Left ventricle myocardium inferior (tissue), 1 donor: Measurements from ENCODE around the gene TPSD1. TPM values are rescaled to one million over a fixed set of nuclear protein-coding genes. Genes with fewer than 3 reads are reported as not detected.
"Not testable (repeated sequence)": the region's sequence is repeated elsewhere in the genome, so short reads cannot be mapped to it uniquely, and the experiment has no call there.

Experiments used
- DNase-seq: peaks from one replicate; pipeline ENCODE4 v3.0.0-alpha.2; 2020
- H3K27ac ChIP-seq: fragments of 200-600 bp; replicated peaks from 2 replicates; pipeline ENCODE4 v1.8.0; 2021
- H3K27me3 ChIP-seq: fragments of 200-600 bp; 2 replicates; pipeline ENCODE4 v1.8.0; 2021; ENCODE audit warnings: low read depth
- H3K36me3 ChIP-seq: fragments of 200-600 bp; 2 replicates; pipeline ENCODE4 v1.8.0; 2021
- H3K4me1 ChIP-seq: fragments of 200-600 bp; 2 replicates; pipeline ENCODE4 v1.8.0; 2021
- H3K4me3 ChIP-seq: fragments of 200-600 bp; 2 replicates; pipeline ENCODE4 v1.8.0; 2021; ENCODE audit warnings: mild to moderate bottlenecking, moderate library complexity
- H3K9me3 ChIP-seq: fragments of 200-600 bp; replicated peaks from 2 replicates; pipeline ENCODE4 v1.8.0; 2021
- intact Hi-C: fragments of 100-400 bp; cut with micrococcal nuclease; formaldehyde crosslinking; loops from one replicate; pipeline ENCODE4 v1.11.0; 2022
- total RNA-seq: library from RNA; stranded (reverse); fragmentation: NEBNext Ultra II Directional; extraction: Animal tissue kit (Norgen Biotek cat#: 25700); gene quantifications from one replicate; pipeline ENCODE4 v1.2.1, GENCODE V29; 2021
- TF ChIP-seq, protein P1 (sequence below): fragments of 200-600 bp; IDR thresholded peaks from 2 replicates; pipeline ENCODE4 v1.8.0; 2021; ENCODE audit warnings: antibody characterized with exemption, mild to moderate bottlenecking, borderline replicate concordance
- donor health status: DM: no; HTN: yes; CAD: no; lungs with severe emphysema.

The TPSD1 gene
- total RNA-seq, 1 donor from 2014 or later: not detected

DNA sequence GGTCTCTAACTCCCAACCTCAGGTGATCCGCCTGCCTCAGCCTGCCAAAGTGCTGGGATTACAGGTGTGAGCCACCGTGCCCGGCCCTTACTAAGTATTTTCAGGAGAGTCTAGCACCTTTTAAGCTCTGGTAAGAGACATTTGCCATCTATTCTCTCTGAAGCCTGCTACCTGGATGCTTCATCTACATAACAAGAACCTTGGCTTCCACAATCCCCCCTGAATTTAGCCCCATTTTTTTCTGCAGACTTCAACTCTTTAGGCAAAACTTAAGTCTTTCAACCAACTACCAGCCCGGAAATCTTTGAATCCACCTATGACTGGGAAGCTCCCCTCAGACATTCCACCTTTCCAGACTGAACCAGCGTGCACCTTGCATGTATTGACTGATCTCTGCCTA lies 39.6 kb downstream of the TPSD1 start:
- H3K27me3 ChIP-seq: peaks cover 91% of the 10 kb centered on the region
- H3K27ac ChIP-seq: no peak overlapping the region
- DNase-seq: no peak
- intact Hi-C loops: no loop called here
- H3K9me3 ChIP-seq: no peaks in the 10 kb centered on the region
- H3K36me3 ChIP-seq: no peaks in the 10 kb centered on the region
- peaks cover 11% of the 10 kb centered on the region for H3K4me1 ChIP-seq
- no peak overlapping the region for H3K4me3 ChIP-seq
- TF ChIP-seq, protein P1, sequence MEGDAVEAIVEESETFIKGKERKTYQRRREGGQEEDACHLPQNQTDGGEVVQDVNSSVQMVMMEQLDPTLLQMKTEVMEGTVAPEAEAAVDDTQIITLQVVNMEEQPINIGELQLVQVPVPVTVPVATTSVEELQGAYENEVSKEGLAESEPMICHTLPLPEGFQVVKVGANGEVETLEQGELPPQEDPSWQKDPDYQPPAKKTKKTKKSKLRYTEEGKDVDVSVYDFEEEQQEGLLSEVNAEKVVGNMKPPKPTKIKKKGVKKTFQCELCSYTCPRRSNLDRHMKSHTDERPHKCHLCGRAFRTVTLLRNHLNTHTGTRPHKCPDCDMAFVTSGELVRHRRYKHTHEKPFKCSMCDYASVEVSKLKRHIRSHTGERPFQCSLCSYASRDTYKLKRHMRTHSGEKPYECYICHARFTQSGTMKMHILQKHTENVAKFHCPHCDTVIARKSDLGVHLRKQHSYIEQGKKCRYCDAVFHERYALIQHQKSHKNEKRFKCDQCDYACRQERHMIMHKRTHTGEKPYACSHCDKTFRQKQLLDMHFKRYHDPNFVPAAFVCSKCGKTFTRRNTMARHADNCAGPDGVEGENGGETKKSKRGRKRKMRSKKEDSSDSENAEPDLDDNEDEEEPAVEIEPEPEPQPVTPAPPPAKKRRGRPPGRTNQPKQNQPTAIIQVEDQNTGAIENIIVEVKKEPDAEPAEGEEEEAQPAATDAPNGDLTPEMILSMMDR: no peak

DNA sequence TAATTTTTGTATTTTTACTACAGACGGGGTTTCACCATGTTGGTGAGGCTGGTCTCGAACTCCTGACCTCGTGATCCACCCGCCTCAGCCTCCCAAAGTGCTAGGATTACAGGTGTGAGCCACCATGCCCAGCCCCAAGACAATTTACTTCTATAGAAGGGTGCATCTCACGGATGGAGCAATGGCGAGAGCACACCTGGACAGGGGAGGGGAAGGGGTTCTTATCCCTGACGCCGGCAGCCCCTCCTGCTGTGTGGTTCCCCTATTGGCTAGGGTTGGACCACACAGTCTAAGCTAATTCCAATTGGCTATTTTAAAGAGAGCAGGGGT lies 40.8 kb downstream of the TPSD1 start:
- not testable (repeated sequence) for DNase-seq

DNA sequence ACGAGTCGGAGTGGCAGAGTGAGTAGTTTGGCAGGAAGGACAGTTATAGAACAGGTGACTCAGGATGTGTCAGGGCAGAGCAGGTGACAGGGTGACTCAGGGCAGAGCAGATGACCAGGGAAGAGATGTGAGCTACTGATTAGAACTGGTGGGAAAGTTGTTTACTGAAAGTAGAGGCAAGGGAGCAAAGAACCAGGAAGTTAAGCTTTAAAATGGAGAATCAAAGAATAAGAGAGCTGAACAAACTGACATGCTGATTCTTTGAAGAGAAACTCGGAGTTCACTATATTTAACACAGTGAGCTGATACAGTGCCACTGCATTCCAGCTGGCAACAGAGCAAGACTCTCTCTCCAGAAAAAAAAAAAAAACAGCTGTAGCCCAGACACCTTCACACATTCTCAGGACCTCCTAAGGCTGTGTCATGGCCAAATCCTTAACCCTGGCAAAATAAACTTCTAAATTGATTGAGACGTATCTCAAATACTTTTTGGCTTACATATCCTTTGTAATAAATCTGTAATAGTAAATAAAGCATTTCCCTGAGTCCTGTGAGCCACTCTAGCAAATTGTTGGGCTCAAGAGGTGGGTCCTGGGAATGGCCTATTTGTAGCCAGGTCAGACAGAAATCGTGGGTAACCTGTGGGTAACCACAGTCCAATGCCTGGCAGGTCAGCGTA lies 41.3 kb downstream of the TPSD1 start:
- Histone ChIP-seq H3K27me3 (peaks cover 90% of the 10 kb centered on the region), H3K36me3 (no peaks in the 10 kb centered on the region), H3K4me3 (peak overlapping the region; percentile 1), H3K9me3 (no peaks in the 10 kb centered on the region), H3K27ac (peak overlapping the region; percentile 77), H3K4me1 (peaks cover 19% of the 10 kb centered on the region)
- DNase-seq: no peak
- TF ChIP-seq, protein P1: no peak
- intact Hi-C loops: no loop called here

More for the DNA sequence above, 40.8 kb downstream of the TPSD1 start:
- peaks cover 91% of the 10 kb centered on the region for H3K27me3 ChIP-seq
- H3K4me3 ChIP-seq: peak overlapping the region; percentile 1
- H3K4me1 ChIP-seq: peaks cover 19% of the 10 kb centered on the region
- intact Hi-C loops, H3K36me3 ChIP-seq, H3K9me3 ChIP-seq: not testable (repeated sequence)
- H3K27ac ChIP-seq: peak overlapping the region; percentile 77

DNA sequence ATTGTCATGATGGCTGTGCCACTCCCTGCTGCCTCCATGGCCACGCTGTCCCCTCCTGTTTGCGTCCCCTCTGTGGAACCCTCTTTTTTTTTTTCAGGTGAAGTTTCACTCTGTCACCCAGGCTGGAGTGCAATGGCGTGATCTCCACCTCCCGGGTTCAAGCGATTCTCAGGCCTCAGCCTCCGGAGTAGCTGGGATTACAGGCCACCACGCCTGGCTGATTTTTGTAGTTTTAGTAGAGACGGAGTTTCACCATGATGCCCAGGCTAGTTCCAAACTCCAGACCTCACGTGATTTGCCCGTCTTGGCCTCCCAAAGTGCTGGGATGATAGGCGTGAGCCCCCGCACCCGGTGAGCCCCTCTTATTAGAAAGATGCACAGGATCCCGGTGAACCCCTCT lies 42.5 kb downstream of the TPSD1 start:
- no peak overlapping the region for H3K4me3 ChIP-seq
- intact Hi-C loops: no loop called here
- no peaks in the 10 kb centered on the region for H3K9me3 ChIP-seq
- no peak overlapping the region for H3K27ac ChIP-seq
- no peaks in the 10 kb centered on the region for H3K36me3 ChIP-seq
- peaks cover 86% of the 10 kb centered on the region for H3K27me3 ChIP-seq
- TF ChIP-seq, protein P1: no peak
- peaks cover 19% of the 10 kb centered on the region for H3K4me1 ChIP-seq
- no peak for DNase-seq

DNA sequence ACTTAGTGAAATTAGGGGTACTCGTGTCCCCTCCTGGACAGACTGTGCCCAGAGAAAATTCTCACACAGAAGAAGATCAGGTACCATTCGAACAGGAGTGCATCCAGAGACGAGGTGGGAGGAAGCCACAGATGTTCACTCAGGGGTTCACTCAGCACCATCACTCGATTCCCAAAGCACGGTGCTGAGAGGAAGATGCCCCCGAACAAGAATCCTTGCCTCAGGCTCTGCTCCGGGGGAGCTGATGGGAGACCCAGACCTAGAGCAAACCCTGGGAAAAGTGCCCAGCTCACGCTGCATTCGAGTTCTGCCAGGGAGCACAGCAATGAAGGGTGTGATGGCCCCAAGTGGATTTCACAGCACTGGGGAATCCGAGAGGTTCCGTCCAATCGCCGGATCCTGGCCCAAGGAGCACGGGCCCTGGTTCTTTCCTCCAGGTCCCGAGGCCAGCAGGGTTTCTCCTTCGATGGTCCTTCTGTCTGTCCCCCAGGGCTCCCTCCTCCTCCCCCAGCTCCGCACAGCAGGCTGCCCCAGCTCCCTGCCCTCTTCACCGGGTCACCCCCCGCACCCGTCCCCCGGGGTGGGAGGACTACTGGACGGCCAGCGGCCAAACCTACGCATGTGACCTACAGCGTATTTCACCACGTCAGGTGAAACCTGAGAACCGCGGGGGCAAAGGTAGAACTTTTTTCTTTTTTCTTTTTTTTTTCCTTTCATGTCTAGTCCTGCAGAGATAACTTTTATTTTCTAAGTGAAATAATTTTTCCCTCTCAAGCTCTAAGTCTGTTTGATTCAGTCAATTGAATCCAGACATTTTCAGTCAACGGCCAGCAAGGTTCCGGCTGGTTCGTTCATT lies 43.4 kb downstream of the TPSD1 start:
- intact Hi-C loops: no loop called here
- H3K9me3 ChIP-seq: no peaks in the 10 kb centered on the region
- TF ChIP-seq, protein P1: no peak

DNA sequence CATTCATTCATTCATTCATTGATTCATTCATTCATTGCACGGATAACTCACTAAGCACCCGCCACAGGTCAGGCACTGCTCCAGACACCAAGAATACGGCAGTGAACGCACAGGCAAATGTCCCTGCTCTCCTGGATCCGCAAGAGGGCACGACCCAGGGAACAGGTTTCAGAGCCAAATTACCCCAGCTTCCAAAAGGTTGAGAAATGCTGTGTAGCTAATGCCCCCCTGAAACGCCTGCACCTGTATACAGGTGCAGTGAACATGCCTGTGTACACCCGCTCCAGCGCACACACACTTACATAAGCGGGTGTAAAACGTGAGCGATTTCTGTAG lies 44.0 kb downstream of the TPSD1 start:
- Histone ChIP-seq H3K27me3 (peaks cover 71% of the 10 kb centered on the region), H3K4me1 (peaks cover 19% of the 10 kb centered on the region), H3K9me3 (no peaks in the 10 kb centered on the region), H3K27ac (no peak overlapping the region), H3K4me3 (no peak overlapping the region), H3K36me3 (no peaks in the 10 kb centered on the region)
- intact Hi-C loops: no loop called here
- DNase-seq: no peak
- TF ChIP-seq, protein P1: no peak

More for the DNA sequence above, 43.4 kb downstream of the TPSD1 start:
- no peak for DNase-seq
- Histone ChIP-seq H3K27me3 (peaks cover 77% of the 10 kb centered on the region), H3K4me1 (peaks cover 19% of the 10 kb centered on the region), H3K4me3 (no peak overlapping the region), H3K36me3 (no peaks in the 10 kb centered on the region), H3K27ac (no peak overlapping the region)
